ENCODE results near the gene SLC52A1.

Gene SLC52A1

DNA sequence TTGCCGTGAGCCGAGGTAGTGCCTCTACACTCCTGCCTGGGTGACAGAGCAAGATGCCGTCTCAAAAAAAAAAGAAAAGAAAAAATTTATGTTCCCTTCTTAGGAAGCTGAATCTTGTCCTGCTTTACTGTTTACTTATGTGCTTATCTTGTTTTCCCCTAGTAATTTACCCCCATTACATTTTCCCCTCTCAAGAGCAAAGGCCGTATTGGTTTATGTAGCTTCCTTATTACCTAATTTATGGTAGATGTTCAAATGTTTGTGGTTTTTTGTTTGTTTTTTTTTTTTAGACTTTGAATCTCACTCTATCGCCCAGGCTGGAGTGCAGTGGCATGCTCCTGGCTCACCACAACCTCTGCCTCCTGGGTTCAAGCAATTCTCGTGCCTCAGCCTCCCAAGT is 10.3 kb upstream of the SLC52A1 start:
- no peak overlapping the region for H3K4me3 Mint-ChIP-seq
- no peak overlapping the region for H3K27ac Mint-ChIP-seq
- DNase-seq: no peak
- peaks cover 10% of the 10 kb centered on the region for H3K9me3 Mint-ChIP-seq
- no peaks in the 10 kb centered on the region for H3K36me3 Mint-ChIP-seq (ENCODE audit: low read depth)
- TF ChIP-seq CTCF (IDR thresholded peaks at IDR 0.05): no peak
- peaks cover 18% of the 10 kb centered on the region for H3K27me3 Mint-ChIP-seq (ENCODE audit: low read depth, poor library complexity)
- H3K4me1 Mint-ChIP-seq: peaks cover 7% of the 10 kb centered on the region

- Mint-ChIP-seq H3K4me3 (no peak overlapping the region), H3K9me3 (peaks cover 17% of the 10 kb centered on the region), H3K27ac (no peak overlapping the region), H3K27me3 (ENCODE audit: low read depth, poor library complexity) (peaks cover 27% of the 10 kb centered on the region), H3K36me3 (ENCODE audit: low read depth) (no peaks in the 10 kb centered on the region), H3K4me1 (peaks cover 3% of the 10 kb centered on the region)
- no peak for DNase-seq
- no peak for TF ChIP-seq CTCF (IDR thresholded peaks at IDR 0.05)
These were observed 9.4 kb upstream of the SLC52A1 start for GRCh38 chr17:5044630-5045029.

GRCh38 chr17:5043524-5043923 is 8.3 kb upstream of the SLC52A1 start:
- Mint-ChIP-seq H3K27ac (no peak overlapping the region), H3K27me3 (ENCODE audit: low read depth, poor library complexity) (peaks cover 30% of the 10 kb centered on the region), H3K4me1 (no peaks in the 10 kb centered on the region), H3K4me3 (no peak overlapping the region), H3K36me3 (ENCODE audit: low read depth) (no peaks in the 10 kb centered on the region), H3K9me3 (peaks cover 18% of the 10 kb centered on the region)
- no peak for TF ChIP-seq CTCF (IDR thresholded peaks at IDR 0.05)
- DNase-seq: no peak

DNA sequence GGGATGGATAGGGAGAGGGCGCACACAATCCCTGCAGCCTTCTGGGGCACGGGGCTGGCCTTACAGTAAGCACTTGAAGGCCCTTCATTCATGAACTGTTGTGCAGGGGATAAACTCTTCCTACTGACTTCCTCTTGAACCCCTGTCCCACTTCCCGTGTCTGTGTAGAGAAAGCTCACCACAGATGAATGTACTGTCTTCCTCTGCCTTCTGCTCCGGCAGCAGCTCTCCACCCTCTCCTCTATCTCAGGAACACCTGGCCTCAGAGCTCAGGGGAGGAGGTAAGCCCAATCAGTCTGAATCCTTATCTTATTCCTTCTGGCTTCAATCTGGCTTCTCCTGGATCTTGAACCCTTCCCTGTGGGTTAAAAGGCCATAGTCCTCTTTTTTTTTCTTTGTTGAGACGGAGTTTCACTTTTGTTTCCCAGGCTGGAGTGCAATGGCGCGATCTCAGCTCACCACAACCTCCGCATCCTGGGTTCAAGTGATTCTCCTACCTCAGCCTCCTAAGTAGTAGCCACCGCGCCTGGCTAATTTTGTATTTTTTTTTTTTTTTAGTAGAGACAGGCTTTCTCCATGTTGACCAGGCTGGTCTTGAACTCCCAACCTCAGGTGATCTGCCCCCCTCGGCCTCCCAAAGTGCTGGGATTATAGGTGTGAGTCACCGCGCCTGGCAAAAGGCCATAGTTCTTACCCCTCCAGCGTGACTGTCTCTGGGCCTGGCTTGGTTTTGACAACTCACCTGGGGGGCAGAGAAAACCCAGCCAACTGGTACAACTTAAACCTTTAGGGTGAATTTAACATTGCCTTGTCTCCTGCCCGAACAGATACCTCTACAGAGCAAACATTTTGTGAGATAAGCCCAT is 7.2 kb upstream of the SLC52A1 start:
- Mint-ChIP-seq H3K27ac (no peak overlapping the region), H3K36me3 (ENCODE audit: low read depth) (no peaks in the 10 kb centered on the region), H3K4me1 (no peaks in the 10 kb centered on the region), H3K9me3 (peaks cover 18% of the 10 kb centered on the region), H3K4me3 (no peak overlapping the region), H3K27me3 (ENCODE audit: low read depth, poor library complexity) (peaks cover 31% of the 10 kb centered on the region)
- no peak for TF ChIP-seq CTCF (IDR thresholded peaks at IDR 0.05)
- DNase-seq: no peak

DNA sequence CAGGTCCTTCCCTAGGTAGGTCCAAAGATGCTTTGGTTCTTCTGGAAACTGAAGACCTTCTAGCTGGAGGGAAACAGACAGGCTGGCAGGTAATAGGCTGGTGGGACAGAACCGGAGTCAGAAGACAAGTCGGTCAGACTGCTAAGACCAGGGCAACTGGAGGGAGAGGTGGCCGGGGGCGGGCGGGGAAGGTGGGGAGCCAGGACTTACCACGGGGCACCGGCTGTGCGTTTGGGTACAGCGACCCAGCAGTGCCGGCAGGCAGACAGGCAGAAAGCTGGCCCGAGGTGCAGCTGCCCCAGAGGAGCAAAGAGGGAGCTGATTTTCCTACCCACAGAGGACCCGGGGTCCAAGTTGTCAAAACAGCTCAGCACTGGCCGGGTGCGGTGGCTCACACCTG is 575 bp downstream of the SLC52A1 start:
- Mint-ChIP-seq H3K36me3 (ENCODE audit: low read depth) (no peaks in the 10 kb centered on the region), H3K27me3 (ENCODE audit: low read depth, poor library complexity) (peaks cover 69% of the 10 kb centered on the region), H3K4me1 (peaks cover 5% of the 10 kb centered on the region), H3K4me3 (no peak overlapping the region), H3K9me3 (peaks cover 3% of the 10 kb centered on the region), H3K27ac (no peak overlapping the region)
- no peak for DNase-seq
- TF ChIP-seq CTCF (IDR thresholded peaks at IDR 0.05): no peak

- peaks cover 5% of the 10 kb centered on the region for H3K9me3 Mint-ChIP-seq
- H3K27ac Mint-ChIP-seq: no peak overlapping the region
- DNase-seq: no peak
- peaks cover 72% of the 10 kb centered on the region for H3K27me3 Mint-ChIP-seq (ENCODE audit: low read depth, poor library complexity)
- no peak overlapping the region for H3K4me3 Mint-ChIP-seq
- H3K4me1 Mint-ChIP-seq: peaks cover 5% of the 10 kb centered on the region
- no peaks in the 10 kb centered on the region for H3K36me3 Mint-ChIP-seq (ENCODE audit: low read depth)
- no peak for TF ChIP-seq CTCF (IDR thresholded peaks at IDR 0.05)
These were observed 1.2 kb downstream of the SLC52A1 start for GRCh38 chr17:5034063-5034462.
